ENCODE data around the gene TNPO1.

DNA sequence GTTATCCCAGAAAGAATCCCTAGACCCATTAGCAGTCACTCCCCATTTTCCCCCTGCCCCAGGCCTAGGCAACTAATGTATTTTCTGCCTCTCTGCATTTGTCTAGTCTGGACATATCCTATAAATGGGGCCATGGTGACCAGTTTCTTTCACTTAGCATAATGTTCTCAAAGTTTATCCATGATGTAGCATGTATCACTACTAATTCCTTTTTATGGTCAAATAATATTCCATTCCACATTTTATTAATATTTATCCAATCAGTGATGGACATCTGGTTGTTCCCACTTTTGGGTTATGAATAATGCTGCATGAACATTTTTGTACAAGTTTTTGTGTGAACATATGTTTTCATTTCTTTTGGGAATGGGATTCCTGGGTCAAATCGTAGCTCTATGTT, 140.9 kb downstream of the TNPO1 start:
- TF ChIP-seq, protein P1, sequence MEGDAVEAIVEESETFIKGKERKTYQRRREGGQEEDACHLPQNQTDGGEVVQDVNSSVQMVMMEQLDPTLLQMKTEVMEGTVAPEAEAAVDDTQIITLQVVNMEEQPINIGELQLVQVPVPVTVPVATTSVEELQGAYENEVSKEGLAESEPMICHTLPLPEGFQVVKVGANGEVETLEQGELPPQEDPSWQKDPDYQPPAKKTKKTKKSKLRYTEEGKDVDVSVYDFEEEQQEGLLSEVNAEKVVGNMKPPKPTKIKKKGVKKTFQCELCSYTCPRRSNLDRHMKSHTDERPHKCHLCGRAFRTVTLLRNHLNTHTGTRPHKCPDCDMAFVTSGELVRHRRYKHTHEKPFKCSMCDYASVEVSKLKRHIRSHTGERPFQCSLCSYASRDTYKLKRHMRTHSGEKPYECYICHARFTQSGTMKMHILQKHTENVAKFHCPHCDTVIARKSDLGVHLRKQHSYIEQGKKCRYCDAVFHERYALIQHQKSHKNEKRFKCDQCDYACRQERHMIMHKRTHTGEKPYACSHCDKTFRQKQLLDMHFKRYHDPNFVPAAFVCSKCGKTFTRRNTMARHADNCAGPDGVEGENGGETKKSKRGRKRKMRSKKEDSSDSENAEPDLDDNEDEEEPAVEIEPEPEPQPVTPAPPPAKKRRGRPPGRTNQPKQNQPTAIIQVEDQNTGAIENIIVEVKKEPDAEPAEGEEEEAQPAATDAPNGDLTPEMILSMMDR (IDR thresholded peaks at IDR 0.05 in 2 of 3, conservative IDR thresholded peaks at IDR 0.05 in 1 of 3; ENCODE audit: insufficient read depth in 2 of 3, low read depth in 1 of 3, low read length in 3 of 3), result no peak
- TF ChIP-seq CAMTA2 (CRISPR knock-in tag; conservative IDR thresholded peaks at IDR 0.05) (no peak), BHLHE40 (IDR thresholded peaks at IDR 0.05; ENCODE audit: low read length) (no peak), ZNF57 (CRISPR knock-in tag; IDR thresholded peaks at IDR 0.05) (no peak), CREM (IDR thresholded peaks at IDR 0.05; ENCODE audit: low read depth) (no peak)
- TF ChIP-seq, protein P2, sequence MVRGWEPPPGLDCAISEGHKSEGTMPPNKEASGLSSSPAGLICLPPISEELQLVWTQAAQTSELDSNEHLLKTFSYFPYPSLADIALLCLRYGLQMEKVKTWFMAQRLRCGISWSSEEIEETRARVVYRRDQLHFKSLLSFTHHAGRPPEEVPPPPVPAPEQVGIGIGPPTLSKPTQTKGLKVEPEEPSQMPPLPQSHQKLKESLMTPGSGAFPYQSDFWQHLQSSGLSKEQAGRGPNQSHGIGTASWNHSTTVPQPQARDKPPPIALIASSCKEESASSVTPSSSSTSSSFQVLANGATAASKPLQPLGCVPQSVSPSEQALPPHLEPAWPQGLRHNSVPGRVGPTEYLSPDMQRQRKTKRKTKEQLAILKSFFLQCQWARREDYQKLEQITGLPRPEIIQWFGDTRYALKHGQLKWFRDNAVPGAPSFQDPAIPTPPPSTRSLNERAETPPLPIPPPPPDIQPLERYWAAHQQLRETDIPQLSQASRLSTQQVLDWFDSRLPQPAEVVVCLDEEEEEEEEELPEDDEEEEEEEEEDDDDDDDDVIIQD (CRISPR knock-in tag; IDR thresholded peaks at IDR 0.05), result no peak
